Spleen (tissue), 11 donors: ENCODE measurements around the gene LRRN2. TPM values are rescaled to one million over a fixed set of nuclear protein-coding genes. Genes with fewer than 3 reads are reported as not detected.

ENCODE experiments used
- DNase-seq: peaks from one replicate; pipeline ENCODE4 v3.0.0-alpha.2; 2020
- H3K27ac ChIP-seq, 8 donors: fragments of 200-600 bp; sonication (generic) in 7 of 8; 1 replicate in 4 of 8; 2 replicates in 4 of 8; pipeline versions ENCODE4 v1.5.0 to v1.8.0; 2016 to 2021; ENCODE audit warnings: inconsistent platforms in 4 of 8, mild to moderate bottlenecking in 4 of 8, moderate library complexity in 1 of 8
- H3K27me3 ChIP-seq, 7 donors: fragments of 200-600 bp; sonication (generic) in 6 of 7; replicated peaks in 1 of 7; 1 replicate in 4 of 7; 2 replicates in 3 of 7; pipeline versions ENCODE4 v1.5.0 to v1.8.0; 2016 to 2021; ENCODE audit warnings: inconsistent platforms in 3 of 7, mild to moderate bottlenecking in 1 of 7
- H3K36me3 ChIP-seq, 6 donors: fragments of 200-600 bp; sonication (generic) in 5 of 6; 1 replicate in 4 of 6; 2 replicates in 2 of 6; pipeline versions ENCODE4 v1.5.0 to v1.8.0; 2016 to 2021; ENCODE audit warnings: inconsistent platforms in 2 of 6
- H3K4me1 ChIP-seq, 6 donors: fragments of 200-600 bp; sonication (generic) in 5 of 6; 1 replicate in 3 of 6; 2 replicates in 3 of 6; pipeline versions ENCODE4 v1.5.0 to v1.8.0; 2016 to 2021; ENCODE audit warnings: inconsistent platforms in 3 of 6
- H3K4me3 ChIP-seq, 8 donors: fragments of 200-600 bp; sonication (generic) in 7 of 8; 1 replicate in 4 of 8; 2 replicates in 4 of 8; pipeline versions ENCODE4 v1.5.0 to v1.8.0; 2016 to 2021; ENCODE audit warnings: inconsistent platforms in 4 of 8, mild to moderate bottlenecking in 4 of 8, moderate library complexity in 2 of 8
- H3K9me3 ChIP-seq, 8 donors: fragments of 200-600 bp; sonication (generic) in 7 of 8; 1 replicate in 4 of 8; 2 replicates in 4 of 8; pipeline versions ENCODE4 v1.5.0 to v1.8.0; 2016 to 2021; ENCODE audit warnings: inconsistent platforms in 4 of 8
- CTCF ChIP-seq, 11 experiments: fragments of 200-600 bp in 7 of 11; fragments of 450-650 bp in 4 of 11; sonication (generic) in 4 of 11; IDR thresholded peaks in 8 of 11; conservative IDR thresholded peaks in 3 of 11; 1 replicate in 7 of 11; 2 replicates in 4 of 11; pipeline versions ENCODE4 v1.4.0 to v1.8.0; 2016 to 2021; ENCODE audit warnings: antibody characterized with exemption in 11 of 11, inconsistent platforms in 4 of 11, mild to moderate bottlenecking in 1 of 11
- POLR2A ChIP-seq, 3 donors: fragments of 450-650 bp; IDR thresholded peaks; one replicate each; pipeline ENCODE4 v1.5.1; 2017; ENCODE audit warnings: antibody characterized with exemption in 3 of 3, mild to moderate bottlenecking in 1 of 3
- POLR2AphosphoS5 ChIP-seq, 3 donors: sonication (generic); formaldehyde crosslinking; IDR thresholded peaks; one replicate each; pipeline ENCODE4 v1.5.1; 2017; ENCODE audit warnings: antibody characterized with exemption in 3 of 3
- WGBS, 5 donors: extraction: QIAGEN DNeasy Blood & Tissue Kit in 3 of 5; methylation state at CpG; one replicate each; pipeline versions ENCODE4 v1.1.5 to v1.1.7; 2013 to 2018; 5-methylcytosine and 5-hydroxymethylcytosine counted together
- intact Hi-C: fragments of 100-400 bp; cut with DNase I; formaldehyde crosslinking; loops from one replicate; pipeline ENCODE4 v1.15.0; 2023; ENCODE audit warnings: low total_unique reads
- polyA plus RNA-seq, 3 donors: library from polyadenylated mRNA; stranded (reverse); fragments of 200-250 nt; gene quantifications; one replicate each; pipeline ENCODE4 v1.2.1, GENCODE V29; 2013
- total RNA-seq, 7 donors: library from RNA; depleted of rRNA in 3 of 7; stranded (reverse); fragments of >200 nt in 3 of 7; fragmentation: NEBNext Ultra II Directional in 4 of 7; extraction: Animal tissue kit (Norgen Biotek cat#: 25700) in 4 of 7; gene quantifications; one replicate each; pipeline versions ENCODE4 v1.1.0 to v1.2.1, GENCODE V29; 2016 to 2021
- donor health status: healthy with polysubstance abuse.
- donor health status: DM: no; HTN: no; CAD: no; lungs with moderate emphysema.
- donor health status: DM: no; HTN: no; CAD: no.
- donor health status: Bipolar disorder and iron deficiency.
- donor health status: healthy.
- donor health status: DM: no; HTN: no; CAD: no.
- donor health status: DM: yes; HTN: yes; CAD: no.

LRRN2 gene
- total and polyA plus RNA-seq, 10 donors, result 1.6 to 11.9 (median 4.5) TPM

GRCh38 chr1:204641936-204642335, 43.6 kb downstream of the LRRN2 start:
- no peak for TF ChIP-seq POLR2AphosphoS5 (IDR thresholded peaks at IDR 0.05)
- WGBS, 5 donors, result 77 to 98% (median 86%) methylated on average over 3 of the region's 3 CpGs
- intact Hi-C loops, result no loop called here
- DNase-seq, result peak; percentile 23
- Histone ChIP-seq H3K4me3 (no peak overlapping the region), H3K27ac (no peak overlapping the region), H3K36me3 (no peaks in the 10 kb centered on the region), H3K4me1 (no peaks in the 10 kb centered on the region), H3K27me3 (no peaks in the 10 kb centered on the region), H3K9me3 (peaks cover 0 to 6% (median 0%) of the 10 kb centered on the region in 8 donors)

- Histone ChIP-seq H3K36me3 (no peaks in the 10 kb centered on the region), H3K27ac (no peak overlapping the region), H3K4me1 (no peaks in the 10 kb centered on the region), H3K4me3 (no peak overlapping the region), H3K27me3 (no peaks in the 10 kb centered on the region), H3K9me3 (peaks cover 0 to 6% (median 0%) of the 10 kb centered on the region in 8 donors)
- TF ChIP-seq CTCF (IDR thresholded peaks at IDR 0.05 in 8 of 11, conservative IDR thresholded peaks at IDR 0.05 in 3 of 11) (no peak), POLR2A (IDR thresholded peaks at IDR 0.05) (no peak), POLR2AphosphoS5 (IDR thresholded peaks at IDR 0.05) (no peak)
- intact Hi-C loops, result no loop called here
- 76 to 93% (median 91%) methylated on average over 1 of the region's 1 CpG for WGBS, 5 donors
- no peak for DNase-seq
Observed at GRCh38 chr1:204641455-204641854, 44.1 kb downstream of the LRRN2 start.

- H3K4me1 ChIP-seq, result no peaks in the 10 kb centered on the region
- H3K36me3 ChIP-seq, result no peaks in the 10 kb centered on the region
- TF ChIP-seq CTCF (IDR thresholded peaks at IDR 0.05 in 8 of 11, conservative IDR thresholded peaks at IDR 0.05 in 3 of 11), result no peak
- no peak for TF ChIP-seq POLR2AphosphoS5 (IDR thresholded peaks at IDR 0.05)
- no peak for TF ChIP-seq POLR2A (IDR thresholded peaks at IDR 0.05)
- H3K27ac ChIP-seq, result no peak overlapping the region
- H3K9me3 ChIP-seq, result peaks cover 0 to 6% (median 0%) of the 10 kb centered on the region in 8 donors
- DNase-seq, result peak; percentile 16
- H3K4me3 ChIP-seq, result no peak overlapping the region
- H3K27me3 ChIP-seq, result no peaks in the 10 kb centered on the region
- WGBS, 5 donors, result 85 to 98% (median 90%) methylated on average over 2 of the region's 2 CpGs
- intact Hi-C loops, result no loop called here
Observed at GRCh38 chr1:204640578-204640977, 45.0 kb downstream of the LRRN2 start.

- DNase-seq, result no peak
- Histone ChIP-seq H3K4me1 (no peaks in the 10 kb centered on the region), H3K36me3 (no peaks in the 10 kb centered on the region), H3K27ac (no peak overlapping the region), H3K4me3 (no peak overlapping the region), H3K9me3 (peaks cover 0 to 3% (median 0%) of the 10 kb centered on the region in 8 donors), H3K27me3 (peaks cover 0 to 22% (median 0%) of the 10 kb centered on the region in 7 donors)
- intact Hi-C loops, result no loop called here
- WGBS, 5 donors, result 83 to 91% (median 88%) methylated on average over 5 of the region's 5 CpGs
- TF ChIP-seq POLR2A (IDR thresholded peaks at IDR 0.05) (no peak), CTCF (IDR thresholded peaks at IDR 0.05 in 8 of 11, conservative IDR thresholded peaks at IDR 0.05 in 3 of 11) (no peak), POLR2AphosphoS5 (IDR thresholded peaks at IDR 0.05) (no peak)
Observed at GRCh38 chr1:204634260-204634910, 51.2 kb downstream of the LRRN2 start.
